ENCODE results near the gene PRKRIP1.
"Not testable (repeated sequence)": the region's sequence is repeated elsewhere in the genome, so short reads cannot be mapped to it uniquely, and the experiment has no call there.

The PRKRIP1 gene

GRCh38 chr7:102376964-102377466, 19.1 kb upstream of the PRKRIP1 start:
- Histone ChIP-seq H3K27me3 (ENCODE audit: low read depth, low read length) (no peaks in the 10 kb centered on the region), H3K9me3 (ENCODE audit: insufficient read depth, low read length) (no peaks in the 10 kb centered on the region), H3K4me2 (ENCODE audit: low read length) (no peak overlapping the region), H3K9ac (ENCODE audit: low read length) (no peak overlapping the region), H3K79me2 (ENCODE audit: low read length) (peaks cover 11% of the 10 kb centered on the region), H4K20me1 (ENCODE audit: insufficient read depth, low read length) (no peaks in the 10 kb centered on the region), H3K36me3 (replicated peaks; ENCODE audit: low read depth, low read length) (no peaks in the 10 kb centered on the region), H2AFZ (ENCODE audit: low read depth, low read length) (no peak overlapping the region), H3K4me3 (ENCODE audit: low read length) (no peak overlapping the region), H3K4me1 (ENCODE audit: low read length) (no peaks in the 10 kb centered on the region), H3K27ac (ENCODE audit: low read length) (no peak overlapping the region)
- TF ChIP-seq CTCF (IDR thresholded peaks at IDR 0.05; ENCODE audit: low read depth, low read length) (no peak), EZH2phosphoT487 (IDR thresholded peaks at IDR 0.05; ENCODE audit: low read depth) (no peak)

- not testable (repeated sequence) for H3K9me3 ChIP-seq (ENCODE audit: insufficient read depth, low read length); H3K4me1 ChIP-seq (ENCODE audit: low read length); H2AFZ ChIP-seq (ENCODE audit: low read depth, low read length); H3K4me2 ChIP-seq (ENCODE audit: low read length); H4K20me1 ChIP-seq (ENCODE audit: insufficient read depth, low read length); H3K4me3 ChIP-seq (ENCODE audit: low read length); H3K27me3 ChIP-seq (ENCODE audit: low read depth, low read length); H3K9ac ChIP-seq (ENCODE audit: low read length); H3K36me3 ChIP-seq (replicated peaks; ENCODE audit: low read depth, low read length); H3K27ac ChIP-seq (ENCODE audit: low read length); H3K79me2 ChIP-seq (ENCODE audit: low read length)
These were observed 15.3 kb upstream of the PRKRIP1 start for GRCh38 chr7:102380837-102381236.

- not testable (repeated sequence) for H3K9me3 ChIP-seq (ENCODE audit: insufficient read depth, low read length); H2AFZ ChIP-seq (ENCODE audit: low read depth, low read length); H3K4me1 ChIP-seq (ENCODE audit: low read length); H3K27me3 ChIP-seq (ENCODE audit: low read depth, low read length); H3K9ac ChIP-seq (ENCODE audit: low read length); H3K27ac ChIP-seq (ENCODE audit: low read length); H4K20me1 ChIP-seq (ENCODE audit: insufficient read depth, low read length); H3K4me2 ChIP-seq (ENCODE audit: low read length); H3K4me3 ChIP-seq (ENCODE audit: low read length); H3K79me2 ChIP-seq (ENCODE audit: low read length); H3K36me3 ChIP-seq (replicated peaks; ENCODE audit: low read depth, low read length)
These were observed 14.3 kb upstream of the PRKRIP1 start for GRCh38 chr7:102381696-102382425.

GRCh38 chr7:102387064-102387463, 9.1 kb upstream of the PRKRIP1 start:
- H3K4me1 ChIP-seq (ENCODE audit: low read length), result no peaks in the 10 kb centered on the region
- H3K9me3 ChIP-seq (ENCODE audit: insufficient read depth, low read length), result no peaks in the 10 kb centered on the region
- no peak overlapping the region for H2AFZ ChIP-seq (ENCODE audit: low read depth, low read length)
- no peaks in the 10 kb centered on the region for H3K27me3 ChIP-seq (ENCODE audit: low read depth, low read length)
- no peak for TF ChIP-seq EZH2phosphoT487 (IDR thresholded peaks at IDR 0.05; ENCODE audit: low read depth)
- TF ChIP-seq CTCF (IDR thresholded peaks at IDR 0.05; ENCODE audit: low read depth, low read length), result no peak
- no peaks in the 10 kb centered on the region for H4K20me1 ChIP-seq (ENCODE audit: insufficient read depth, low read length)
- no peak overlapping the region for H3K4me2 ChIP-seq (ENCODE audit: low read length)
- H3K4me3 ChIP-seq (ENCODE audit: low read length), result no peak overlapping the region
- H3K9ac ChIP-seq (ENCODE audit: low read length), result no peak overlapping the region
- no peaks in the 10 kb centered on the region for H3K79me2 ChIP-seq (ENCODE audit: low read length)
- no peak overlapping the region for H3K27ac ChIP-seq (ENCODE audit: low read length)
- H3K36me3 ChIP-seq (replicated peaks; ENCODE audit: low read depth, low read length), result peaks cover 8% of the 10 kb centered on the region

GRCh38 chr7:102389810-102390209, 6.4 kb upstream of the PRKRIP1 start:
- Histone ChIP-seq H3K9me3 (ENCODE audit: insufficient read depth, low read length) (no peaks in the 10 kb centered on the region), H3K4me1 (ENCODE audit: low read length) (no peaks in the 10 kb centered on the region), H3K4me2 (ENCODE audit: low read length) (no peak overlapping the region), H3K4me3 (ENCODE audit: low read length) (no peak overlapping the region), H3K27me3 (ENCODE audit: low read depth, low read length) (no peaks in the 10 kb centered on the region), H4K20me1 (ENCODE audit: insufficient read depth, low read length) (no peaks in the 10 kb centered on the region), H2AFZ (ENCODE audit: low read depth, low read length) (no peak overlapping the region), H3K79me2 (ENCODE audit: low read length) (no peaks in the 10 kb centered on the region), H3K27ac (ENCODE audit: low read length) (no peak overlapping the region), H3K36me3 (replicated peaks; ENCODE audit: low read depth, low read length) (peaks cover 20% of the 10 kb centered on the region), H3K9ac (ENCODE audit: low read length) (no peak overlapping the region)
- no peak for TF ChIP-seq EZH2phosphoT487 (IDR thresholded peaks at IDR 0.05; ENCODE audit: low read depth)
- TF ChIP-seq CTCF (IDR thresholded peaks at IDR 0.05; ENCODE audit: low read depth, low read length), result no peak
